Uterus (tissue), 2 donors: ENCODE measurements around the gene SND1.

Source experiments
- CTCF ChIP-seq, 4 experiments: fragments of 200-600 bp in 2 of 4; fragments of 450-650 bp in 2 of 4; sonication (generic) in 2 of 4; IDR thresholded peaks; one replicate each; pipeline ENCODE4 v1.5.1; 2016 to 2019; ENCODE audit warnings: antibody characterized with exemption in 4 of 4, mild to moderate bottlenecking in 2 of 4, moderate library complexity in 1 of 4
- POLR2A ChIP-seq, 2 donors: fragments of 450-650 bp; IDR thresholded peaks; one replicate each; pipeline ENCODE4 v1.6.1; 2016; ENCODE audit warnings: antibody characterized with exemption in 2 of 2, mild to moderate bottlenecking in 1 of 2, moderate library complexity in 1 of 2

- no peak for TF ChIP-seq CTCF (IDR thresholded peaks at IDR 0.05)
- no peak for TF ChIP-seq POLR2A (IDR thresholded peaks at IDR 0.05)
Observed at GRCh38 chr7:128115336-128115820, 463.4 kb downstream of the SND1 start.
